Measurements from ENCODE around the gene CISTR.

DNA sequence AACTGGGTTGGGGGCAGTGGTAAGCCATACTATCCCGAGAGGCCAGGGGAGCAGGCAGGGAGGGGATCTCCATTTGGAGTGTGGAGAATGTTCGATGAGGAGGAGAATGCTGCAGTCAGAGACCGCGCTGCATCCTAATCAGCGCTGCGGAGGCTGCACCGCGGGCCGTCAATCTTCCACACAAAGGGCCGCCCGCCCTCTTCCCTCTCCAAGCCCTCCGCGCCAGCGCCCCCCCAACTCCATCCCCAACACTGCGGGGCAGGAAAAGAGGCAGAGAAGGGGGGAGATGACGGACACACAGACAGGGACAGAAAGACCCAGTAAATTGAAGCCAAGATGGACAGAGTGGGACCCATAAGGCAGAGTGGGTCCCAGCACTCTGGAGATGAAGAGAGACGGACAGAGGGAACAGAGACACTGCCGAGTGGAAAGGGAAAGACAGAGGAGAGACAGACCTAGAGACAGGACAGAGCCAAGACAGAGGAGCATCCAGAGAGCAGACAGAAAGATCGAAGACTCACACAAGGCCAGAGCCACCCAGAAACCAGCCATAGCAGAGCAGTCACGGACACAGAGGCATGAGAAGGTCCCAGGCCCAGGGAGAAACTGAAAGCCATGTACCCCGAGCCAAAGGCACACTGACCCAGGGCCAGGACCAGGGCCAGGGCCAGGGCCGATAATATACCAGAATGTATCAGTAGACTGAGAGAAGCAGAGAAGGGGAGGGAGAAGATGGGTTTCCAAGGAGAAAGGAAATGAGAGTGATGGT lies 3.5 kb downstream of the CISTR start:
- TF ChIP-seq, protein P1, sequence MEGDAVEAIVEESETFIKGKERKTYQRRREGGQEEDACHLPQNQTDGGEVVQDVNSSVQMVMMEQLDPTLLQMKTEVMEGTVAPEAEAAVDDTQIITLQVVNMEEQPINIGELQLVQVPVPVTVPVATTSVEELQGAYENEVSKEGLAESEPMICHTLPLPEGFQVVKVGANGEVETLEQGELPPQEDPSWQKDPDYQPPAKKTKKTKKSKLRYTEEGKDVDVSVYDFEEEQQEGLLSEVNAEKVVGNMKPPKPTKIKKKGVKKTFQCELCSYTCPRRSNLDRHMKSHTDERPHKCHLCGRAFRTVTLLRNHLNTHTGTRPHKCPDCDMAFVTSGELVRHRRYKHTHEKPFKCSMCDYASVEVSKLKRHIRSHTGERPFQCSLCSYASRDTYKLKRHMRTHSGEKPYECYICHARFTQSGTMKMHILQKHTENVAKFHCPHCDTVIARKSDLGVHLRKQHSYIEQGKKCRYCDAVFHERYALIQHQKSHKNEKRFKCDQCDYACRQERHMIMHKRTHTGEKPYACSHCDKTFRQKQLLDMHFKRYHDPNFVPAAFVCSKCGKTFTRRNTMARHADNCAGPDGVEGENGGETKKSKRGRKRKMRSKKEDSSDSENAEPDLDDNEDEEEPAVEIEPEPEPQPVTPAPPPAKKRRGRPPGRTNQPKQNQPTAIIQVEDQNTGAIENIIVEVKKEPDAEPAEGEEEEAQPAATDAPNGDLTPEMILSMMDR (IDR thresholded peaks at IDR 0.05) = no peak
- TF ChIP-seq EP300 (IDR thresholded peaks at IDR 0.05) (no peak), POLR2AphosphoS5 (IDR thresholded peaks at IDR 0.05) (no peak)

Data from gastroesophageal sphincter (tissue), 3 donors.